ENCODE measurements around the gene NNMT. TPM values are rescaled to one million over a fixed set of nuclear protein-coding genes. Genes with fewer than 3 reads are reported as not detected.

The NNMT gene
- total RNA-seq, 1 donor from 2014 or later, result 0.54 TPM

Other genes starting within 250 kb of the NNMT start
- gene ZBTB16, start 236.7 kb upstream of the NNMT start, total RNA-seq, result not detected in 3 replicates
- gene C11orf71, start 104.1 kb downstream of the NNMT start, total RNA-seq, result 7.1 to 8.8 TPM (median 8.1 TPM) in 3 replicates
- gene RBM7, start 104.3 kb downstream of the NNMT start, total RNA-seq, result 30.4 to 38.2 TPM (median 35.7 TPM) in 3 replicates
- gene REXO2, start 143.1 kb downstream of the NNMT start, total RNA-seq, result 71.4 to 83.5 TPM (median 77.2 TPM) in 3 replicates